OCI-LY3 (cell line): Measurements from ENCODE around the gene CDC42EP5.

Experiments
- H2AFZ ChIP-seq: fragments of 200-600, 300-600 bp; shearing (Covaris generic); 2 replicates; pipeline ENCODE4 v1.6.0; 2014; ENCODE audit warnings: antibody characterized with exemption, low read depth, low read length
- H3K27ac ChIP-seq: fragments of 200-600, 300-600 bp; sonication (generic); 2 replicates; pipeline ENCODE4 v1.5.1; 2014; ENCODE audit warnings: mild to moderate bottlenecking, low read length, moderate library complexity, mixed read lengths
- H3K27me3 ChIP-seq: fragments of 200-600, 300-600 bp; sonication (generic); 2 replicates; pipeline ENCODE4 v1.6.1; 2014; ENCODE audit warnings: low read depth, low read length, mixed read lengths
- H3K36me3 ChIP-seq: fragments of 200-600, 300-600 bp; sonication (generic); replicated peaks from 2 replicates; pipeline ENCODE3; 2014; ENCODE audit warnings: low read depth, low read length, mixed read lengths
- H3K4me1 ChIP-seq: fragments of 300-600, 200-600 bp; sonication (generic); 2 replicates; pipeline ENCODE4 v1.6.1; 2014; ENCODE audit warnings: low read length, mixed read lengths
- H3K4me2 ChIP-seq: fragments of 200-600, 300-600 bp; sonication (generic); 2 replicates; pipeline ENCODE4 v1.6.1; 2014; ENCODE audit warnings: low read length, mixed read lengths
- H3K4me3 ChIP-seq: fragments of 300-600, 200-600 bp; sonication (generic); 2 replicates; pipeline ENCODE4 v1.5.1; 2014; ENCODE audit warnings: antibody characterized with exemption, mild to moderate bottlenecking, low read length, moderate library complexity
- H3K79me2 ChIP-seq: fragments of 300-600, 200-600 bp; shearing (Covaris generic); 2 replicates; pipeline ENCODE4 v1.6.1; 2014; ENCODE audit warnings: mild to moderate bottlenecking, low read length, mixed read lengths
- H3K9ac ChIP-seq: fragments of 300-600, 200-600 bp; shearing (Covaris generic); 2 replicates; pipeline ENCODE4 v1.6.0; 2014; ENCODE audit warnings: mild to moderate bottlenecking, low read length, moderate library complexity
- H3K9me3 ChIP-seq: fragments of 200-600, 300-600 bp; shearing (Covaris generic); 2 replicates; pipeline ENCODE4 v1.6.1; 2014; ENCODE audit warnings: low read length, mixed read lengths; ENCODE audit not compliant: insufficient read depth
- H4K20me1 ChIP-seq: fragments of 200-600, 300-600 bp; sonication (generic); 2 replicates; pipeline ENCODE4 v1.6.1; 2016; ENCODE audit warnings: low read length, mixed read lengths; ENCODE audit not compliant: insufficient read depth
- CTCF ChIP-seq: fragments of 200-600, 300-600 bp; sonication (generic); IDR thresholded peaks from 2 replicates; pipeline ENCODE4 v1.5.1; 2014; ENCODE audit warnings: antibody characterized with exemption, low read length, low read depth
- EZH2phosphoT487 ChIP-seq: fragments of 200-600 bp; shearing (Covaris generic); IDR thresholded peaks from 2 replicates; pipeline ENCODE4 v1.6.1; 2018; ENCODE audit warnings: antibody characterized with exemption, mixed run types, low read depth

Gene CDC42EP5

GRCh38 chr19:54462655-54463530, 10.2 kb downstream of the CDC42EP5 start:
- Histone ChIP-seq H3K9me3 (no peaks in the 10 kb centered on the region), H3K36me3 (peaks cover 43% of the 10 kb centered on the region), H3K27me3 (no peaks in the 10 kb centered on the region), H3K79me2 (peaks cover 12% of the 10 kb centered on the region; the same call in 1 of the 2 replicates), H3K27ac (no peak overlapping the region), H3K4me2 (no peak overlapping the region), H2AFZ (no peak overlapping the region), H3K4me1 (peaks cover 10% of the 10 kb centered on the region), H3K9ac (no peak overlapping the region), H4K20me1 (peaks cover 27% of the 10 kb centered on the region), H3K4me3 (no peak overlapping the region)
- TF ChIP-seq EZH2phosphoT487: no peak
- no peak for TF ChIP-seq CTCF

- H4K20me1 ChIP-seq: peaks cover 27% of the 10 kb centered on the region
- TF ChIP-seq CTCF: no peak
- TF ChIP-seq EZH2phosphoT487: no peak
- H3K4me2 ChIP-seq: no peak overlapping the region
- no peaks in the 10 kb centered on the region for H3K27me3 ChIP-seq
- no peak overlapping the region for H3K9ac ChIP-seq
- no peak overlapping the region for H2AFZ ChIP-seq
- no peak overlapping the region for H3K27ac ChIP-seq
- no peaks in the 10 kb centered on the region for H3K9me3 ChIP-seq
- H3K4me1 ChIP-seq: peaks cover 10% of the 10 kb centered on the region
- peaks cover 14% of the 10 kb centered on the region; the same call in 1 of the 2 replicates for H3K79me2 ChIP-seq
- peaks cover 48% of the 10 kb centered on the region for H3K36me3 ChIP-seq
- H3K4me3 ChIP-seq: no peak overlapping the region
These were observed 10.9 kb downstream of the CDC42EP5 start for GRCh38 chr19:54462047-54462654.

GRCh38 chr19:54461613-54462012, 11.5 kb downstream of the CDC42EP5 start:
- Histone ChIP-seq H3K4me3 (no peak overlapping the region), H3K27me3 (no peaks in the 10 kb centered on the region), H3K36me3 (peaks cover 53% of the 10 kb centered on the region), H2AFZ (no peak overlapping the region), H4K20me1 (peaks cover 27% of the 10 kb centered on the region), H3K79me2 (peaks cover 14% of the 10 kb centered on the region; the same call in 1 of the 2 replicates), H3K4me2 (no peak overlapping the region), H3K27ac (no peak overlapping the region), H3K9ac (no peak overlapping the region), H3K4me1 (peaks cover 10% of the 10 kb centered on the region), H3K9me3 (no peaks in the 10 kb centered on the region)
- TF ChIP-seq EZH2phosphoT487: no peak
- TF ChIP-seq CTCF: no peak

- Histone ChIP-seq H3K27ac (no peak overlapping the region), H3K4me2 (no peak overlapping the region), H3K27me3 (no peaks in the 10 kb centered on the region), H3K4me3 (no peak overlapping the region), H3K9me3 (no peaks in the 10 kb centered on the region), H4K20me1 (peaks cover 27% of the 10 kb centered on the region), H3K79me2 (peaks cover 14% of the 10 kb centered on the region; the same call in 1 of the 2 replicates), H3K4me1 (peaks cover 10% of the 10 kb centered on the region), H3K9ac (no peak overlapping the region), H3K36me3 (peaks cover 57% of the 10 kb centered on the region), H2AFZ (no peak overlapping the region)
- no peak for TF ChIP-seq EZH2phosphoT487
- no peak for TF ChIP-seq CTCF
These were observed 11.9 kb downstream of the CDC42EP5 start for GRCh38 chr19:54461210-54461609.
